Panc1 (cell line): ENCODE results near the gene PRPF39.

Source experiments
- POLR2AphosphoS5 ChIP-seq: IDR thresholded peaks from 2 replicates; pipeline ENCODE4 v1.6.1; 2012; ENCODE audit warnings: mild to moderate bottlenecking, low read depth, low read length, moderate library complexity
- SIN3A ChIP-seq: IDR thresholded peaks from 2 replicates; pipeline ENCODE4 v1.6.1; 2012; ENCODE audit warnings: low read depth, mild to moderate bottlenecking, low read length, moderate library complexity, borderline replicate concordance; ENCODE audit not compliant: insufficient read depth
- TCF7L2 ChIP-seq: IDR thresholded peaks from 2 replicates; pipeline ENCODE4 v1.6.1; 2011; ENCODE audit warnings: mild to moderate bottlenecking, low read depth, low read length, inconsistent platforms
- TF ChIP-seq, protein P1 (sequence below): fragments of 450-650 bp; IDR thresholded peaks from 2 replicates; pipeline ENCODE4 v1.5.1; 2017; ENCODE audit warnings: mild to moderate bottlenecking
- TF ChIP-seq, protein P2 (sequence below), 2 experiments: IDR thresholded peaks; 2 replicates each; pipeline ENCODE4 v1.6.1; 2011 to 2012; ENCODE audit warnings: low read depth in 2 of 2, control low read depth in 1 of 2, low read length in 1 of 2, mild to moderate bottlenecking in 1 of 2, moderate library complexity in 1 of 2; ENCODE audit not compliant: insufficient read depth in 1 of 2

DNA sequence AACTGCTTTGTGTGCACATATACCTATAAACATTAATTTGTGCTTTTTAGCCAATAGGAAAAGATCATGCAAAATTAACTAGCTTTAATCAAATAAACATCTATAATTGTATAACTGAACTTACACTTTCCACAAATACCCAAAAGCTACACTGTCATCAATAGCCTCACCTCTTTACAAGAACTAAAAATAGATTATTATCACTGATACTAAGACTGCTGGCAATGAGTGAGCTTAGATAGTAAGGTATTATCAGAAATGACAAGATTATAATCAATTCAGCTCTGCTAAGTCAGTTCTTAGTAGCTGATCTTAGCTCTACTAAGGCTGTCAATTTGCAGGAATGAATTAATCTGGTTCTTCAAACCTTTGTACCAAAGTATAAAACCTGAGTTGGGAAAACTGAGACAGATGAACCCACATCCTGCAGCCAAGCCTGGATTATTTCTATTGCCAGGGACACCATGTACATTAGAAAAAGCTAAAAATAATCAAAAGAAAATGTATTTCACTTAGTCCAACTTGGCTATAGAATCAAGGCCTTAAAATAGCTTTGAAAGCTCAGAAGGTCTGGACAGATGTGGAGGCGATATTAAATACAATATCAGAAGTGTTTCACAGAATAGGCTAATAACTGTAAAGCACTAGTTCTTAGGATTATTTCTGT is 45.2 kb downstream of the PRPF39 start:
- TF ChIP-seq, protein P1, sequence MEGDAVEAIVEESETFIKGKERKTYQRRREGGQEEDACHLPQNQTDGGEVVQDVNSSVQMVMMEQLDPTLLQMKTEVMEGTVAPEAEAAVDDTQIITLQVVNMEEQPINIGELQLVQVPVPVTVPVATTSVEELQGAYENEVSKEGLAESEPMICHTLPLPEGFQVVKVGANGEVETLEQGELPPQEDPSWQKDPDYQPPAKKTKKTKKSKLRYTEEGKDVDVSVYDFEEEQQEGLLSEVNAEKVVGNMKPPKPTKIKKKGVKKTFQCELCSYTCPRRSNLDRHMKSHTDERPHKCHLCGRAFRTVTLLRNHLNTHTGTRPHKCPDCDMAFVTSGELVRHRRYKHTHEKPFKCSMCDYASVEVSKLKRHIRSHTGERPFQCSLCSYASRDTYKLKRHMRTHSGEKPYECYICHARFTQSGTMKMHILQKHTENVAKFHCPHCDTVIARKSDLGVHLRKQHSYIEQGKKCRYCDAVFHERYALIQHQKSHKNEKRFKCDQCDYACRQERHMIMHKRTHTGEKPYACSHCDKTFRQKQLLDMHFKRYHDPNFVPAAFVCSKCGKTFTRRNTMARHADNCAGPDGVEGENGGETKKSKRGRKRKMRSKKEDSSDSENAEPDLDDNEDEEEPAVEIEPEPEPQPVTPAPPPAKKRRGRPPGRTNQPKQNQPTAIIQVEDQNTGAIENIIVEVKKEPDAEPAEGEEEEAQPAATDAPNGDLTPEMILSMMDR, result no peak
- TF ChIP-seq POLR2AphosphoS5 (no peak), TCF7L2 (no peak), SIN3A (no peak)
- TF ChIP-seq, protein P2, sequence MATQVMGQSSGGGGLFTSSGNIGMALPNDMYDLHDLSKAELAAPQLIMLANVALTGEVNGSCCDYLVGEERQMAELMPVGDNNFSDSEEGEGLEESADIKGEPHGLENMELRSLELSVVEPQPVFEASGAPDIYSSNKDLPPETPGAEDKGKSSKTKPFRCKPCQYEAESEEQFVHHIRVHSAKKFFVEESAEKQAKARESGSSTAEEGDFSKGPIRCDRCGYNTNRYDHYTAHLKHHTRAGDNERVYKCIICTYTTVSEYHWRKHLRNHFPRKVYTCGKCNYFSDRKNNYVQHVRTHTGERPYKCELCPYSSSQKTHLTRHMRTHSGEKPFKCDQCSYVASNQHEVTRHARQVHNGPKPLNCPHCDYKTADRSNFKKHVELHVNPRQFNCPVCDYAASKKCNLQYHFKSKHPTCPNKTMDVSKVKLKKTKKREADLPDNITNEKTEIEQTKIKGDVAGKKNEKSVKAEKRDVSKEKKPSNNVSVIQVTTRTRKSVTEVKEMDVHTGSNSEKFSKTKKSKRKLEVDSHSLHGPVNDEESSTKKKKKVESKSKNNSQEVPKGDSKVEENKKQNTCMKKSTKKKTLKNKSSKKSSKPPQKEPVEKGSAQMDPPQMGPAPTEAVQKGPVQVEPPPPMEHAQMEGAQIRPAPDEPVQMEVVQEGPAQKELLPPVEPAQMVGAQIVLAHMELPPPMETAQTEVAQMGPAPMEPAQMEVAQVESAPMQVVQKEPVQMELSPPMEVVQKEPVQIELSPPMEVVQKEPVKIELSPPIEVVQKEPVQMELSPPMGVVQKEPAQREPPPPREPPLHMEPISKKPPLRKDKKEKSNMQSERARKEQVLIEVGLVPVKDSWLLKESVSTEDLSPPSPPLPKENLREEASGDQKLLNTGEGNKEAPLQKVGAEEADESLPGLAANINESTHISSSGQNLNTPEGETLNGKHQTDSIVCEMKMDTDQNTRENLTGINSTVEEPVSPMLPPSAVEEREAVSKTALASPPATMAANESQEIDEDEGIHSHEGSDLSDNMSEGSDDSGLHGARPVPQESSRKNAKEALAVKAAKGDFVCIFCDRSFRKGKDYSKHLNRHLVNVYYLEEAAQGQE (IDR thresholded peaks at IDR 0.05; ENCODE audit: insufficient read depth in 1 of 2, low read depth in 2 of 2, low read length in 1 of 2), result no peak
